SK-N-SH (cell line): ENCODE measurements around the gene TXNRD1. TPM values are rescaled to one million over a fixed set of nuclear protein-coding genes. Genes with fewer than 3 reads are reported as not detected.

ENCODE experiments used
- CTCF ChIA-PET: fragments of 300-600, 350-600 bp; formaldehyde crosslinking; extraction: SDS; loops from one replicate; lab custom pipeline; 2021; lab: Yijun Ruan, JAX
- POLR2A ChIA-PET: fragments of 350-600 bp; sonication (Branson Sonifier 250); formaldehyde crosslinking; extraction: SDS; loops from one replicate; lab custom pipeline; 2020; ENCODE audit warnings: antibody characterized with exemption, inconsistent platforms; lab: Yijun Ruan, JAX
- DNase-seq: peaks from one replicate; pipeline ENCODE4 v3.0.0; 2012
- H2AFZ ChIP-seq: fragments of 200-600 bp; sonication (generic); 2 replicates; pipeline ENCODE4 v1.8.1; 2016; ENCODE audit warnings: antibody characterized with exemption, mild to moderate bottlenecking, low read depth
- H3F3A ChIP-seq: fragments of 200-600 bp; sonication (generic); replicated peaks from 2 replicates; pipeline ENCODE3; 2016; ENCODE audit warnings: antibody characterized with exemption, mild to moderate bottlenecking; ENCODE audit not compliant: insufficient read depth
- H3K27ac ChIP-seq, 2 experiments: fragments of 200-500 bp in 1 of 2; fragments of 200-600 bp in 1 of 2; sonication (Bioruptor generic) in 1 of 2; sonication (generic), shearing (Covaris generic) in 1 of 2; 2 replicates each; pipeline versions ENCODE4 v1.5.1 to v1.6.1; 2014 to 2016; ENCODE audit warnings: low read depth in 2 of 2, inconsistent platforms in 1 of 2, low read length in 1 of 2, mild to moderate bottlenecking in 1 of 2, mixed read lengths in 1 of 2
- H3K27me3 ChIP-seq: fragments of 200-600 bp; sonication (generic), shearing (Covaris generic); 2 replicates; pipeline ENCODE4 v1.6.1; 2016; ENCODE audit warnings: mixed run types; ENCODE audit not compliant: insufficient read depth
- H3K36me3 ChIP-seq, 2 experiments: fragments of 200-500 bp in 1 of 2; fragments of 200-600 bp in 1 of 2; sonication (Bioruptor generic) in 1 of 2; sonication (generic) in 1 of 2; replicated peaks in 1 of 2; 2 replicates each; pipeline versions ENCODE3 to v1.5.1; 2014 to 2016; ENCODE audit warnings: low read length in 1 of 2, mild to moderate bottlenecking in 1 of 2; ENCODE audit not compliant: insufficient read depth in 2 of 2, control insufficient read depth in 1 of 2
- H3K4me1 ChIP-seq, 2 experiments: fragments of 200-500 bp in 1 of 2; fragments of 200-600 bp in 1 of 2; sonication (Bioruptor generic) in 1 of 2; sonication (generic), shearing (Covaris generic) in 1 of 2; 2 replicates each; pipeline versions ENCODE4 v1.5.1 to v1.6.1; 2014 to 2016; ENCODE audit warnings: low read depth in 1 of 2, low read length in 1 of 2, mixed run types in 1 of 2; ENCODE audit not compliant: insufficient read depth in 2 of 2, control insufficient read depth in 1 of 2
- H3K4me2 ChIP-seq: fragments of 200-600 bp; sonication (generic), shearing (Covaris generic); 2 replicates; pipeline ENCODE4 v1.6.1; 2017; ENCODE audit warnings: mixed run types
- H3K4me3 ChIP-seq, 2 experiments: fragments of 200-500 bp in 1 of 2; fragments of 200-600 bp in 1 of 2; sonication (Bioruptor generic) in 1 of 2; sonication (generic), shearing (Covaris generic) in 1 of 2; 2 replicates each; pipeline versions ENCODE4 v1.5.1 to v1.8.1; 2014 to 2016; ENCODE audit warnings: low read depth in 2 of 2, inconsistent platforms in 1 of 2, low read length in 1 of 2, mild to moderate bottlenecking in 1 of 2, mixed read lengths in 1 of 2, moderate library complexity in 1 of 2
- H3K79me2 ChIP-seq: fragments of 200-600 bp; sonication (generic); 2 replicates; pipeline ENCODE4 v1.8.1; 2017; ENCODE audit warnings: mild to moderate bottlenecking; ENCODE audit not compliant: insufficient read depth
- H3K9ac ChIP-seq: fragments of 200-600 bp; sonication (generic); 2 replicates; pipeline ENCODE4 v1.6.1; 2017; ENCODE audit warnings: mixed run types
- H3K9me2 ChIP-seq: fragments of 200-600 bp; sonication (generic); 2 replicates; pipeline ENCODE4 v1.6.1; 2017; ENCODE audit warnings: mixed run types
- H3K9me3 ChIP-seq: fragments of 200-600 bp; sonication (generic); 2 replicates; pipeline ENCODE4 v1.6.1; 2017; ENCODE audit warnings: mixed run types, mild to moderate bottlenecking, moderate library complexity
- H4K20me1 ChIP-seq: fragments of 200-600 bp; sonication (generic); 2 replicates; pipeline ENCODE4 v1.6.1; 2017; ENCODE audit warnings: mild to moderate bottlenecking, mixed run types; ENCODE audit not compliant: insufficient read depth
- CHD2 ChIP-seq: fragments of 150-350 bp; IDR thresholded peaks from 2 replicates; pipeline ENCODE4 v1.6.1; 2018; ENCODE audit warnings: low read length; ENCODE audit not compliant: partially characterized antibody
- FOXM1 ChIP-seq: IDR thresholded peaks from 2 replicates; pipeline ENCODE4 v1.4.0; 2012; ENCODE audit warnings: low read depth, mild to moderate bottlenecking
- GABPA ChIP-seq: IDR thresholded peaks from 2 replicates; pipeline ENCODE4 v1.4.0; 2012; ENCODE audit warnings: low read depth, mild to moderate bottlenecking
- MXI1 ChIP-seq: IDR thresholded peaks from 2 replicates; pipeline ENCODE4 v1.6.1; 2012; ENCODE audit warnings: mild to moderate bottlenecking, low read depth, low read length, improper control_type of control experiment
- NFIC ChIP-seq: IDR thresholded peaks from 2 replicates; pipeline ENCODE4 v1.4.0; 2012; ENCODE audit warnings: borderline replicate concordance
- PBX3 ChIP-seq: IDR thresholded peaks from 2 replicates; pipeline ENCODE4; 2012
- POLR2AphosphoS5 ChIP-seq: IDR thresholded peaks from 2 replicates; pipeline ENCODE4 v1.6.1; 2012; ENCODE audit warnings: low read depth, low read length
- SMC3 ChIP-seq: IDR thresholded peaks from 2 replicates; pipeline ENCODE4 v1.6.1; 2012; ENCODE audit warnings: low read depth, low read length, improper control_type of control experiment
- TEAD4 ChIP-seq: IDR thresholded peaks from 2 replicates; pipeline ENCODE4 v1.4.0; 2012; ENCODE audit warnings: mild to moderate bottlenecking, borderline replicate concordance; ENCODE audit not compliant: insufficient read depth
- USF1 ChIP-seq: IDR thresholded peaks from 2 replicates; pipeline ENCODE4 v1.4.0; 2012; ENCODE audit warnings: low read depth, borderline replicate concordance
- USF2 ChIP-seq: fragments of 150-350 bp; IDR thresholded peaks from 2 replicates; pipeline ENCODE4 v1.6.1; 2017; ENCODE audit warnings: antibody characterized with exemption, low read length, low read depth, borderline replicate concordance
- WGBS: methylation state at CpG from one replicate; pipeline ENCODE4 v1.1.6; 2017; ENCODE audit warnings: low lambda C conversion rate; 5-methylcytosine and 5-hydroxymethylcytosine counted together
- polyA plus RNA-seq, 3 experiments: library from polyadenylated mRNA; depleted of rRNA; stranded (reverse); fragments of >200 nt; gene quantifications; 2 replicates each; pipeline ENCODE4 v1.2.3, GENCODE V29; 2012

The TXNRD1 gene
- polyA plus RNA-seq, 1 of the 3 experiments (the other 2 are of a cell fraction), result 143 TPM

- TF ChIP-seq USF1 (no peak), TEAD4 (no peak), CHD2 (no peak), GABPA (no peak)
These were observed 10.7 kb upstream of the TXNRD1 start (continued) for GRCh38 chr12:104204690-104205480.

- H3K9me2 ChIP-seq, result no peaks in the 10 kb centered on the region
- no peaks in the 10 kb centered on the region for H4K20me1 ChIP-seq
- H3F3A ChIP-seq, result peaks cover 2% of the 10 kb centered on the region
- H3K4me1 ChIP-seq, result no peaks in the 10 kb centered on the region
- no peak overlapping the region for H3K9ac ChIP-seq
- no peaks in the 10 kb centered on the region for H3K36me3 ChIP-seq
- H3K27me3 ChIP-seq, result no peaks in the 10 kb centered on the region
- CTCF ChIA-PET, result interaction anchor here (1.3 kb wide), 1 partner anchor 151 kb away, joined by 3 read pairs; no protein-coding TSS in a partner anchor
- no peaks in the 10 kb centered on the region for H3K9me3 ChIP-seq
- no peak for DNase-seq
- H3K27ac ChIP-seq, result no peak overlapping the region
- no peak overlapping the region for H2AFZ ChIP-seq
- no peaks in the 10 kb centered on the region for H3K79me2 ChIP-seq
- POLR2A ChIA-PET, result no interaction called here
- no peak overlapping the region for H3K4me3 ChIP-seq
- WGBS, result 87% methylated on average over 7 of the region's 8 CpGs
- H3K4me2 ChIP-seq, result no peak overlapping the region
- TF ChIP-seq USF1 (no peak), NFIC (no peak), POLR2AphosphoS5 (no peak), FOXM1 (no peak), MXI1 (no peak), TEAD4 (no peak), SMC3 (no peak), USF2 (no peak), PBX3 (no peak)
These were observed 8.0 kb upstream of the TXNRD1 start for GRCh38 chr12:104207416-104208205.
